A673 (cell line): ENCODE data around the gene YJU2. TPM values are rescaled to one million over a fixed set of nuclear protein-coding genes. Genes with fewer than 3 reads are reported as not detected.

Source experiments
- BruUV-seq: library from RNA; stranded (reverse); fragments of 400-500 nt; replicated peaks from 2 replicates; lab custom pipeline; 2021; lab: Mats Ljungman, UMichigan
- CTCF ChIA-PET: fragments of 300-600 bp; sonication (Branson Sonifier 250); formaldehyde crosslinking; loops from one replicate; lab custom pipeline; 2022; ENCODE audit warnings: antibody characterized with exemption; lab: Charles Lee
- POLR2A ChIA-PET: fragments of 300-600 bp; sonication (Branson Sonifier 250); formaldehyde crosslinking; loops from one replicate; lab custom pipeline; 2022; ENCODE audit warnings: antibody characterized with exemption; ENCODE audit not compliant: low non-redundant PET; lab: Charles Lee
- DNase-seq: peaks from one replicate; pipeline ENCODE4 v3.0.0-alpha.2; 2015; ENCODE audit warnings: low spot score
- H3K27ac ChIP-seq: fragments of 200-600 bp; sonication (generic); 2 replicates; pipeline ENCODE4 v1.5.1; 2016; ENCODE audit warnings: mixed run types, low read depth, mild to moderate bottlenecking, mixed read lengths, antibody characterized with exemption, low read length; ENCODE audit not compliant: poor library complexity, severe bottlenecking
- H3K27me3 ChIP-seq: fragments of 200-600 bp; sonication (generic); replicated peaks from 2 replicates; pipeline ENCODE4 v1.6.1; 2017; ENCODE audit warnings: mixed run types, low read depth, mild to moderate bottlenecking, mixed read lengths, antibody characterized with exemption, low read length; ENCODE audit not compliant: insufficient read depth, poor library complexity
- H3K36me3 ChIP-seq: fragments of 200-600 bp; sonication (generic); 2 replicates; pipeline ENCODE4 v1.6.1; 2016; ENCODE audit warnings: mixed run types, mild to moderate bottlenecking, mixed read lengths, antibody characterized with exemption, low read length; ENCODE audit not compliant: insufficient read depth, poor library complexity, severe bottlenecking
- H3K4me1 ChIP-seq: fragments of 200-600 bp; sonication (generic); 2 replicates; pipeline ENCODE4 v1.6.1; 2017; ENCODE audit warnings: mixed run types, mild to moderate bottlenecking, mixed read lengths, antibody characterized with exemption, low read length; ENCODE audit not compliant: insufficient read depth, poor library complexity, severe bottlenecking
- H3K4me3 ChIP-seq: fragments of 200-600 bp; sonication (generic); 2 replicates; pipeline ENCODE4 v1.5.1; 2016; ENCODE audit warnings: low read depth, mixed run types, mild to moderate bottlenecking, mixed read lengths, low read length; ENCODE audit not compliant: poor library complexity, severe bottlenecking
- H3K9me3 ChIP-seq: fragments of 200-600 bp; sonication (generic); 2 replicates; pipeline ENCODE4 v1.6.1; 2016; ENCODE audit warnings: mixed run types, low read depth, mild to moderate bottlenecking, mixed read lengths, antibody characterized with exemption, low read length; ENCODE audit not compliant: poor library complexity, severe bottlenecking
- CTCF ChIP-seq: fragments of 300-800, 200-600 bp; sonication (generic); conservative IDR thresholded peaks from 2 replicates; pipeline ENCODE4 v1.5.1; 2017; ENCODE audit warnings: low read depth, mild to moderate bottlenecking, antibody characterized with exemption, low read length, moderate library complexity, mixed read lengths
- EZH2 ChIP-seq: fragments of 200-600 bp; sonication (generic); IDR thresholded peaks from 2 replicates; pipeline ENCODE4 v1.6.1; 2017; ENCODE audit warnings: borderline replicate concordance, low read depth, mild to moderate bottlenecking, mixed read lengths, antibody characterized with exemption, low read length; ENCODE audit not compliant: poor library complexity, severe bottlenecking
- intact Hi-C: fragments of 100-400 bp; cut with micrococcal nuclease; formaldehyde crosslinking; loops from one replicate; pipeline ENCODE4 v1.10.0; 2022; ENCODE audit not compliant: unreplicated experiment
- total RNA-seq: library from RNA; stranded (reverse); gene quantifications from 2 replicates; pipeline ENCODE4 v1.2.3, GENCODE V29; 2021

The YJU2 gene
- total RNA-seq, 1 experiment from 2014 or later: 34.7 TPM

GRCh38 chr19:4232614-4233281, 14.1 kb upstream of the YJU2 start:
- no peak for TF ChIP-seq CTCF
- TF ChIP-seq EZH2: no peak
- Histone ChIP-seq H3K9me3 (no peaks in the 10 kb centered on the region), H3K4me3 (no peak overlapping the region), H3K4me1 (peaks cover 7% of the 10 kb centered on the region), H3K27me3 (no peaks in the 10 kb centered on the region), H3K27ac (no peak overlapping the region), H3K36me3 (no peaks in the 10 kb centered on the region)
- intact Hi-C loops: no loop called here
- no peak for DNase-seq
- ChIA-PET POLR2A (no interaction called here), CTCF (interaction anchor here (0.6 kb wide), 3 partner anchors 9 to 139 kb away, joined by 3 to 5 read pairs (median 3); no protein-coding TSS in a partner anchor)
- no TSS peak for BruUV-seq

GRCh38 chr19:4233282-4233853, 13.5 kb upstream of the YJU2 start:
- DNase-seq: peak; percentile 68
- no peaks in the 10 kb centered on the region for H3K27me3 ChIP-seq
- intact Hi-C loops: no loop called here

More at GRCh38 chr19:4233282-4233853, 13.5 kb upstream of the YJU2 start:
- BruUV-seq: no TSS peak
- H3K27ac ChIP-seq: no peak overlapping the region
- CTCF ChIA-PET: interaction anchor here (0.6 kb wide), 4 partner anchors 8 to 157 kb away, joined by 3 to 5 read pairs (median 3); no protein-coding TSS in a partner anchor
- H3K9me3 ChIP-seq: no peaks in the 10 kb centered on the region
- H3K4me3 ChIP-seq: no peak overlapping the region
- peaks cover 7% of the 10 kb centered on the region for H3K4me1 ChIP-seq
- H3K36me3 ChIP-seq: no peaks in the 10 kb centered on the region
- TF ChIP-seq EZH2 (no peak), CTCF (peak; percentile 83)
- POLR2A ChIA-PET: no interaction called here
